Mesothelial cell of epicardium (in vitro differentiated cells): ENCODE results near the gene URGCP. TPM values are rescaled to one million over a fixed set of nuclear protein-coding genes. Genes with fewer than 3 reads are reported as not detected.

Source experiments
- DNase-seq, 2 experiments: peaks; one replicate each; pipeline ENCODE4 v3.0.0; 2021; ENCODE audit warnings: low spot score in 2 of 2; ENCODE audit not compliant: unreplicated experiment in 2 of 2
- H3K27ac Mint-ChIP-seq: 2 replicates; pipeline ENCODE4 v1.8.0; 2021; ENCODE audit warnings: mixed read lengths
- H3K27me3 Mint-ChIP-seq: 2 replicates; pipeline ENCODE4 v1.8.0; 2021; ENCODE audit warnings: low read depth, mixed read lengths
- H3K36me3 Mint-ChIP-seq: 2 replicates; pipeline ENCODE4 v1.8.0; 2021; ENCODE audit warnings: mixed read lengths
- H3K4me1 Mint-ChIP-seq: 2 replicates; pipeline ENCODE4 v1.8.0; 2021; ENCODE audit warnings: mixed read lengths
- H3K4me3 Mint-ChIP-seq: 2 replicates; pipeline ENCODE4 v1.8.0; 2021; ENCODE audit warnings: mild to moderate bottlenecking, moderate library complexity, mixed read lengths
- H3K9me3 Mint-ChIP-seq: 2 replicates; pipeline ENCODE4 v1.8.0; 2021; ENCODE audit warnings: mixed read lengths
- CTCF ChIP-seq: fragments of 200-600 bp; sonication (generic); IDR thresholded peaks from one replicate; pipeline ENCODE4 v1.5.0; 2021; ENCODE audit warnings: antibody characterized with exemption; ENCODE audit not compliant: unreplicated experiment
- total RNA-seq: library from RNA; stranded (reverse); gene quantifications from 3 replicates; pipeline ENCODE4 v1.2.1, GENCODE V29; 2021

URGCP gene
- total RNA-seq: 36.8 to 42.5 TPM (median 38.8 TPM) in 3 replicates

GRCh38 chr7:43906331-43907010 lies at the start of gene URGCP:
TSS of gene URGCP (minus strand) at chr7:43906596. CDS start at chr7:43906575, 21 bp downstream.
- no peaks in the 10 kb centered on the region for H3K36me3 Mint-ChIP-seq
- no peaks in the 10 kb centered on the region for H3K27me3 Mint-ChIP-seq
- H3K27ac Mint-ChIP-seq: peak within 1 kb of the TSS; percentile 99
- H3K4me1 Mint-ChIP-seq: peaks cover 16% of the 10 kb centered on the region
- no peak for TF ChIP-seq CTCF
- DNase-seq: peak; percentile 36 to 63
- no peaks in the 10 kb centered on the region for H3K9me3 Mint-ChIP-seq
- peak within 1 kb of the TSS; percentile 95 for H3K4me3 Mint-ChIP-seq

- no peak for TF ChIP-seq CTCF
- H3K27me3 Mint-ChIP-seq: no peaks in the 10 kb centered on the region
- DNase-seq: no peak
- peaks cover 19% of the 10 kb centered on the region for H3K36me3 Mint-ChIP-seq
- H3K27ac Mint-ChIP-seq: no peak overlapping the region
- H3K9me3 Mint-ChIP-seq: peaks cover 4% of the 10 kb centered on the region
- H3K4me3 Mint-ChIP-seq: no peak overlapping the region
- H3K4me1 Mint-ChIP-seq: no peaks in the 10 kb centered on the region
Observed at GRCh38 chr7:43956027-43956426, 49.6 kb upstream of the URGCP start.

GRCh38 chr7:43954524-43955228 lies 48.3 kb upstream of the URGCP start:
- H3K4me3 Mint-ChIP-seq: no peak overlapping the region
- no peaks in the 10 kb centered on the region for H3K4me1 Mint-ChIP-seq
- TF ChIP-seq CTCF: no peak
- no peaks in the 10 kb centered on the region for H3K27me3 Mint-ChIP-seq
- peaks cover 12% of the 10 kb centered on the region for H3K36me3 Mint-ChIP-seq
- peaks cover 4% of the 10 kb centered on the region for H3K9me3 Mint-ChIP-seq
- no peak for DNase-seq
- no peak overlapping the region for H3K27ac Mint-ChIP-seq

- no peak overlapping the region for H3K27ac Mint-ChIP-seq
- DNase-seq: no peak
- H3K4me1 Mint-ChIP-seq: no peaks in the 10 kb centered on the region
- no peak overlapping the region for H3K4me3 Mint-ChIP-seq
- H3K36me3 Mint-ChIP-seq: peaks cover 9% of the 10 kb centered on the region
- no peak for TF ChIP-seq CTCF
- H3K9me3 Mint-ChIP-seq: no peaks in the 10 kb centered on the region
- H3K27me3 Mint-ChIP-seq: no peaks in the 10 kb centered on the region
Observed at GRCh38 chr7:43953071-43953470, 46.7 kb upstream of the URGCP start.

GRCh38 chr7:43952028-43952427 lies 45.6 kb upstream of the URGCP start:
- Mint-ChIP-seq H3K9me3 (no peaks in the 10 kb centered on the region), H3K4me1 (no peaks in the 10 kb centered on the region), H3K36me3 (peaks cover 15% of the 10 kb centered on the region), H3K27me3 (no peaks in the 10 kb centered on the region), H3K27ac (no peak overlapping the region), H3K4me3 (no peak overlapping the region)
- TF ChIP-seq CTCF: no peak
- no peak for DNase-seq
